Retinal pigment epithelial cell (primary cell): ENCODE data around the gene TMEM271.

Experiments used
- DNase-seq: peaks from one replicate; pipeline ENCODE4 v3.0.0-alpha.2; 2010; ENCODE audit warnings: low read depth
- H3K4me3 ChIP-seq: 2 replicates; pipeline ENCODE4 v1.5.1; 2011; ENCODE audit warnings: mild to moderate bottlenecking, low read length, control low read depth, moderate library complexity
- CTCF ChIP-seq: conservative IDR thresholded peaks from 2 replicates; pipeline ENCODE4 v1.5.1; 2011; ENCODE audit warnings: low read depth, low read length, control low read depth, inconsistent platforms

Gene TMEM271

GRCh38 chr4:533318-534100 lies 42.6 kb downstream of the TMEM271 start:
- no peak for TF ChIP-seq CTCF
- DNase-seq, result no peak

GRCh38 chr4:532588-533317 lies 43.3 kb downstream of the TMEM271 start:
- H3K4me3 ChIP-seq, result no peak overlapping the region
- DNase-seq, result no peak
- no peak for TF ChIP-seq CTCF

More at GRCh38 chr4:533318-534100, 42.6 kb downstream of the TMEM271 start:
- no peak overlapping the region for H3K4me3 ChIP-seq

DNA sequence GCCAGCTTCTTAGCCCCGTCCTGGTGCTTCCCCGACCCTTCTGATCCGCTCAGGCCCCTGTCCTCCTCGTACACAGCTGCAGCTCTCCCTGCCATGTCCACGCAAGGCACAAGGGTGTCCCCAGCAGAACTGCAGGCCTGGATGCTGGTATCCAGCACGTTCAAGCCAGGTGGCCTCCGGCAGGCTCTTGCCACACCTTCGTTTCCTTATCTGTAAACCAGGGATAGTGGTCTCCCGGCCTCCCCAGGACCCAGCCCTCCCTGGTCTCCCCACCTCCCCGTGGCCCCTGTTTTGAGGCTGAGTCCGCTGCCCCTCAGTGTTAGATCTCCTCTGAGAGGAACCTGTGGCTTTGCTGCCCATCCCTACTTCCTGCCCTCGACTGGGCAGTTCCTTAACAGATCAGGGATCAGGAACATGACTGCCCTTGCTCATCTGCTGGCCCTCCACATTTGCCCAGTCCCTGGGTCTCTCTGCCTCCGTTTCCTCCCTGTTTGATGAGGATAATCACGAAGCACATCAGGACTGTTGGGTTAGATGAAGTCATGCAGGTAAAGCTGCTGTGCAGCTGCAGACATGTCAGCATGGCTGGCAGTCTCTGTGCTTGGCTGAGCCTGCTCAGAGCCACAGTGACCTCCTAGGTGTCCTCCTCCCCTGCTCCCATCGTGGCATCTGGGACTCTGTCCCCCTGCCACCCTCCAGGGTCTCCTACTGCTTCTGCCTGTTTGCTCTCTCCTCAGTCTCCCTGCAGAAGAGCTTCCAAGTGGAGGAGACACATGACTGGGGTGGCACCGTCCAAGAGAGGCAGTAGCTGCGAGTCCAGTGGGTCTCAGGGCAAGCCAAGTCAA lies 44.2 kb downstream of the TMEM271 start:
- DNase-seq, result no peak
- no peak for TF ChIP-seq CTCF

GRCh38 chr4:531076-531475 lies 45.0 kb downstream of the TMEM271 start:
- no peak for DNase-seq
- no peak overlapping the region for H3K4me3 ChIP-seq
- no peak for TF ChIP-seq CTCF

More for the DNA sequence above, 44.2 kb downstream of the TMEM271 start:
- H3K4me3 ChIP-seq, result no peak overlapping the region

- no peak for DNase-seq
- H3K4me3 ChIP-seq, result no peak overlapping the region
- no peak for TF ChIP-seq CTCF
These were observed 45.9 kb downstream of the TMEM271 start for GRCh38 chr4:530017-530781.

DNA sequence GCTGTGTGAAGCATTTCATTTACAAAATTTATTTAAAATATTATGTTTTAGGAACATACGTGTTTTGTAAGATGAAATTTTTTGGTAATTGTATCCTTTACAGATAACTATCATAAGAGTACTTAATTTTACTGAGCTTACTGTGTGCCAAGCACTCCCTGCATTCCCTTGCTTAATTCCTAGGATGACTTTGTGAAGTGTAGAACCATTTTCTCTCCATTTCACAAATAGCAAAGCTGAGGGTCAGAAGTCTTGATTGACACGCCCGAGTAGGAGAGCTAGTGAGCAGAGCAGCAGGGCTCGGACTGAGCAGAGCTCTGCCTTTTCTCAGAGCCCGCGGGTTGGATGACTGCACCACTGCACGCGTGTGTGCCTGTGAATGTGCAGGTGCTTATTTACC lies 46.5 kb downstream of the TMEM271 start:
- no peak overlapping the region for H3K4me3 ChIP-seq
- DNase-seq, result no peak
- TF ChIP-seq CTCF, result no peak
